ENCODE data around the gene ANKRD33B. TPM values are rescaled to one million over a fixed set of nuclear protein-coding genes. Genes with fewer than 3 reads are reported as not detected.
A peak's percentile ranks its signal among the peaks of the same experiment; 100 is the strongest.

Gene ANKRD33B
- total RNA-seq, 1 experiment from 2014 or later: 6.9 TPM

DNA sequence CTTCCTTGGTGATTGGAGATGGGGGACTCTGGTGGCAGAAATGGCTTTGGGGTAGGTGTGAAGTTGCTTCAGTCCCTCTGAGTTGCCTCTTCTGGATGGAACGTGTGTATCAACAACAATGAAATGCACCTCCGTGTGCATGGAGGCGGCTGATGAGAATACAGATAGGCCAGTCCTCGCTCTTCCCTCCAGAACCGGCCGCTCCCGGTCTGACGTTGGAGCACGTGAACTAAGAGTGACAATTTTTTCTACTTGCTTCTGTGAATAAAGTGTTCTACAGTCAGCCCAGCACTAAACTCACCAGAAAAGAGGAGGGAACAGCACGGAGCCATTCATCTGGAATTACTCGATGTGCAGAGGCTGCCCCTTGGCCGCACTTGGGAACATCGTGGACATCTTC lies 90.7 kb downstream of the ANKRD33B start:
- Histone ChIP-seq H2BK20ac (ENCODE audit: low read depth, low read length, poor library complexity, severe bottlenecking) (no peak overlapping the region), H3K4me2 (ENCODE audit: insufficient read depth, insufficient read length, low read length) (no peak overlapping the region), H3K79me1 (ENCODE audit: insufficient read depth, low read depth, low read length, poor library complexity, severe bottlenecking) (no peaks in the 10 kb centered on the region), H3K23ac (ENCODE audit: insufficient read length, low read depth, low read length) (no peak overlapping the region), H3K27me3 (ENCODE audit: insufficient read depth, low read length) (no peaks in the 10 kb centered on the region), H2BK120ac (ENCODE audit: low read depth, low read length, poor library complexity, severe bottlenecking) (no peak overlapping the region), H4K91ac (ENCODE audit: insufficient read length, low read depth, low read length) (no peak overlapping the region), H2AFZ (ENCODE audit: low read length) (no peak overlapping the region), H3K14ac (ENCODE audit: insufficient read depth, low read length) (no peak overlapping the region), H4K20me1 (ENCODE audit: control insufficient read depth, insufficient read depth, insufficient read length) (no peaks in the 10 kb centered on the region), H3K4ac (ENCODE audit: low read depth, low read length) (no peak overlapping the region), H3K79me2 (ENCODE audit: insufficient read depth, low read length) (no peaks in the 10 kb centered on the region), H3T11ph (ENCODE audit: low read length) (no peak overlapping the region), H3K9me3 (ENCODE audit: control insufficient read depth, low read depth, low read length) (no peaks in the 10 kb centered on the region), H2AK5ac (ENCODE audit: insufficient read length, low read length) (no peak overlapping the region), H3K18ac (ENCODE audit: insufficient read length, low read depth, low read length) (no peak overlapping the region), H3K4me1 (ENCODE audit: insufficient read depth, low read length) (no peaks in the 10 kb centered on the region; the same call in 1 of the 2 replicates), H3K27ac (ENCODE audit: insufficient read length, low read depth, low read length) (no peak overlapping the region), H4K8ac (replicated peaks; ENCODE audit: insufficient read length, low read depth, low read length) (no peak overlapping the region), H2BK15ac (ENCODE audit: low read depth, low read length) (no peak overlapping the region), H3K56ac (ENCODE audit: insufficient read length, low read depth, low read length) (no peak overlapping the region), H4K5ac (ENCODE audit: insufficient read length, low read depth, low read length) (no peak overlapping the region), H2BK5ac (ENCODE audit: insufficient read length, low read length) (no peak overlapping the region), H3K23me2 (ENCODE audit: insufficient read length, low read depth, low read length, poor library complexity, severe bottlenecking) (no peaks in the 10 kb centered on the region), H2BK12ac (ENCODE audit: insufficient read length, low read depth, low read length) (no peak overlapping the region), H3K9ac (ENCODE audit: extremely low read depth, insufficient read length, low read length) (no peak overlapping the region)
- Mint-ChIP-seq H3K36me3 (ENCODE audit: insufficient read depth in 1 of 3, low read depth in 3 of 3) (no peaks in the 10 kb centered on the region; a peak in 1 of 7 replicates), H3K4me1 (peaks cover 19 to 28% of the 10 kb centered on the region in 2 experiments), H3K9me3 (no peaks in the 10 kb centered on the region), H3K27me3 (ENCODE audit: low read depth) (no peaks in the 10 kb centered on the region), H3K27ac (peak overlapping the region in 1 of 3 experiments; percentile 95; a peak in 2 of 7 replicates), H3K4me3 (no peak overlapping the region; a peak in 1 of 5 replicates)
- TF ChIP-seq, protein P1, sequence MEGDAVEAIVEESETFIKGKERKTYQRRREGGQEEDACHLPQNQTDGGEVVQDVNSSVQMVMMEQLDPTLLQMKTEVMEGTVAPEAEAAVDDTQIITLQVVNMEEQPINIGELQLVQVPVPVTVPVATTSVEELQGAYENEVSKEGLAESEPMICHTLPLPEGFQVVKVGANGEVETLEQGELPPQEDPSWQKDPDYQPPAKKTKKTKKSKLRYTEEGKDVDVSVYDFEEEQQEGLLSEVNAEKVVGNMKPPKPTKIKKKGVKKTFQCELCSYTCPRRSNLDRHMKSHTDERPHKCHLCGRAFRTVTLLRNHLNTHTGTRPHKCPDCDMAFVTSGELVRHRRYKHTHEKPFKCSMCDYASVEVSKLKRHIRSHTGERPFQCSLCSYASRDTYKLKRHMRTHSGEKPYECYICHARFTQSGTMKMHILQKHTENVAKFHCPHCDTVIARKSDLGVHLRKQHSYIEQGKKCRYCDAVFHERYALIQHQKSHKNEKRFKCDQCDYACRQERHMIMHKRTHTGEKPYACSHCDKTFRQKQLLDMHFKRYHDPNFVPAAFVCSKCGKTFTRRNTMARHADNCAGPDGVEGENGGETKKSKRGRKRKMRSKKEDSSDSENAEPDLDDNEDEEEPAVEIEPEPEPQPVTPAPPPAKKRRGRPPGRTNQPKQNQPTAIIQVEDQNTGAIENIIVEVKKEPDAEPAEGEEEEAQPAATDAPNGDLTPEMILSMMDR (conservative IDR thresholded peaks at IDR 0.05): no peak
- WGBS (ENCODE audit: extremely low coverage, insufficient read length, low lambda C conversion rate): no CpG with 5 or more reads among the region's 13 CpGs
- DNase-seq: peak; percentile 10
